ENCODE results near the gene CBX1. TPM values are rescaled to one million over a fixed set of nuclear protein-coding genes. Genes with fewer than 3 reads are reported as not detected.
"Not testable (repeated sequence)": the region's sequence is repeated elsewhere in the genome, so short reads cannot be mapped to it uniquely, and the experiment has no call there.

The CBX1 gene
- total RNA-seq, 3 donors from 2014 or later: 53.2 to 64.4 (median 60.8) TPM

DNA sequence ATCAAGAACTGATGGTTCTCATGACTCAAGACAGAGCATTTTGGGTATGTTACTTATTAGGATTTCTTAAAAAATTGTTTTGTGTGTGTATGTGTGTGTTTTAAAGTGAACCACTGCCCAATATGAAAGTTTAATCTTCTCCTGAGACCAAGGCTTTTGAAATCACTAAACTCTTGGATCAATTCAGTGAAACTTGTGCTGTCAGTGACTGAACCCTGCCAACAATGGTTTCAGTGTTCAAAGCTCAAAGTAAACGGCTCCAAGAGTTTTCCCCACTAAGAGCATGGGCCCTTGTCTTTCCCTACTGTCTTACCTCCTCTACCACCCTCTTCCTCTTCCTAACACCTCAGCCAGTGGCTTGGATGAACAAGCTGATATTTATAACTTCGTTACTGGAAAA, 31.1 kb downstream of the CBX1 start:
- peaks cover 19% of the 10 kb centered on the region for H3K36me3 Mint-ChIP-seq (ENCODE audit: insufficient read depth)
- no peak for DNase-seq
- no peaks in the 10 kb centered on the region for H3K9me3 Mint-ChIP-seq
- no peaks in the 10 kb centered on the region for H3K27me3 Mint-ChIP-seq (ENCODE audit: low read depth)
- no peaks in the 10 kb centered on the region for H3K4me1 Mint-ChIP-seq (ENCODE audit: low read depth)
- no peak overlapping the region for H3K4me3 Mint-ChIP-seq
- no peak for ATAC-seq

DNA sequence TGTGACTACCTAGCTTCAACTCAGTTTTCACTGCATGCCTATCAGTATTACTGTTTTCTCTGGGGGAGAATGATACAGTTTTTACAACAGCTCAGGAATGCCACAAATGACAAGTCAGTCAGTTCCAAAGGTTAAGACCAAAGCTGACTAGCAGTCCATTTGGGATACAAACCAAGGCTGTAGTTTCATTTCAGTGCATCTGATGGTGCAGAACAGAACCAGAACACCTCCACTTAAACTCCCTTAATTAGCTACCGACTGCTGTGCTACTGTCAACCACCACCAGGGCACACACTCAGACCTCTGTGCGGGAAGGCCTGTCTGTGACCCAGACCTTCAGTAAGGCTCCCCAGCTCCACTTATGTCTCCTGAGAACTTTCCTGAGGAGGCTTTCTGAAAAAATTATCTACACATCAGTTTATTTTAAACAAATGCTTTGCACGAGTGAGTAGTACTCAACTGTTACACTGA, 32.8 kb downstream of the CBX1 start:
- Mint-ChIP-seq H3K4me3 (no peak overlapping the region), H3K9me3 (no peaks in the 10 kb centered on the region), H3K27me3 (ENCODE audit: low read depth) (no peaks in the 10 kb centered on the region), H3K4me1 (ENCODE audit: low read depth) (no peaks in the 10 kb centered on the region), H3K36me3 (ENCODE audit: insufficient read depth) (peaks cover 21% of the 10 kb centered on the region)
- DNase-seq (no peak), ATAC-seq (peak; percentile 51 to 59)

DNA sequence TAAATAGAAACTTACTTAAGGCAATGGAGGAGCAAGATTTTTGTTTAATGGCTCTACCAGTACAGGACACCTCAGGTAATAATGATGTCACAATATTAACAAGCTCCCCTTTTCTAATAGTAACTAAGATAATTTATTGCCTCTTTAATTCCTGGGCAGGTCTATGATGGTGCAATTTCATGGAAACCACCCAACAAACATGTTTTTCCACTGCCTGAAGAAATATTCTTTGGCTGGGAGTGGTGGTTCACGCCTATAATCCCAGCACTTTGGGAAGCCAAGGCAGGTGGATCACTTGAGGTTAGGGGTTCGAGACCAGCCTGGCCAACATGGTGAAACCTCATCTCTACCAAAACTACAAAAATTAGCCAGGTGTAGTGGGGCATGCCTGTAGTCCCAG, 33.5 kb downstream of the CBX1 start:
- H3K4me3 Mint-ChIP-seq; ATAC-seq; H3K27me3 Mint-ChIP-seq (ENCODE audit: low read depth); DNase-seq; H3K9me3 Mint-ChIP-seq; H3K4me1 Mint-ChIP-seq (ENCODE audit: low read depth): not testable (repeated sequence)
- peaks cover 19% of the 10 kb centered on the region for H3K36me3 Mint-ChIP-seq (ENCODE audit: insufficient read depth)

GRCh38 chr17:48067245-48067644, 34.0 kb downstream of the CBX1 start:
- H3K4me3 Mint-ChIP-seq: no peak overlapping the region
- H3K4me1 Mint-ChIP-seq (ENCODE audit: low read depth): no peaks in the 10 kb centered on the region
- H3K9me3 Mint-ChIP-seq: no peaks in the 10 kb centered on the region
- peaks cover 21% of the 10 kb centered on the region for H3K36me3 Mint-ChIP-seq (ENCODE audit: insufficient read depth)
- DNase-seq (no peak), ATAC-seq (no peak)
- H3K27me3 Mint-ChIP-seq (ENCODE audit: low read depth): no peaks in the 10 kb centered on the region

- no peak overlapping the region for H3K4me3 Mint-ChIP-seq
- H3K4me1 Mint-ChIP-seq (ENCODE audit: low read depth): no peaks in the 10 kb centered on the region
- ATAC-seq (no peak), DNase-seq (no peak)
- H3K27me3 Mint-ChIP-seq (ENCODE audit: low read depth): no peaks in the 10 kb centered on the region
- H3K36me3 Mint-ChIP-seq (ENCODE audit: insufficient read depth): peaks cover 21% of the 10 kb centered on the region
- H3K9me3 Mint-ChIP-seq: no peaks in the 10 kb centered on the region
Observed at GRCh38 chr17:48066656-48067055, 34.6 kb downstream of the CBX1 start.

GRCh38 chr17:48066192-48066591, 35.1 kb downstream of the CBX1 start:
- no peaks in the 10 kb centered on the region for H3K4me1 Mint-ChIP-seq (ENCODE audit: low read depth)
- no peaks in the 10 kb centered on the region for H3K27me3 Mint-ChIP-seq (ENCODE audit: low read depth)
- ATAC-seq (no peak), DNase-seq (no peak)
- no peaks in the 10 kb centered on the region for H3K9me3 Mint-ChIP-seq
- no peak overlapping the region for H3K4me3 Mint-ChIP-seq
- H3K36me3 Mint-ChIP-seq (ENCODE audit: insufficient read depth): peaks cover 20% of the 10 kb centered on the region

- DNase-seq (no peak), ATAC-seq (no peak)
- Mint-ChIP-seq H3K4me3 (no peak overlapping the region), H3K27me3 (ENCODE audit: low read depth) (no peaks in the 10 kb centered on the region), H3K4me1 (ENCODE audit: low read depth) (peaks cover 2% of the 10 kb centered on the region), H3K36me3 (ENCODE audit: insufficient read depth) (peaks cover 29% of the 10 kb centered on the region), H3K9me3 (no peaks in the 10 kb centered on the region)
Observed at GRCh38 chr17:48064638-48065037, 36.6 kb downstream of the CBX1 start.

GRCh38 chr17:48062273-48062672, 39.0 kb downstream of the CBX1 start:
- Mint-ChIP-seq H3K27me3 (ENCODE audit: low read depth) (no peaks in the 10 kb centered on the region), H3K4me1 (ENCODE audit: low read depth) (peaks cover 2% of the 10 kb centered on the region), H3K4me3 (no peak overlapping the region), H3K36me3 (ENCODE audit: insufficient read depth) (peaks cover 39% of the 10 kb centered on the region), H3K9me3 (no peaks in the 10 kb centered on the region)
- DNase-seq (no peak), ATAC-seq (no peak)

DNA sequence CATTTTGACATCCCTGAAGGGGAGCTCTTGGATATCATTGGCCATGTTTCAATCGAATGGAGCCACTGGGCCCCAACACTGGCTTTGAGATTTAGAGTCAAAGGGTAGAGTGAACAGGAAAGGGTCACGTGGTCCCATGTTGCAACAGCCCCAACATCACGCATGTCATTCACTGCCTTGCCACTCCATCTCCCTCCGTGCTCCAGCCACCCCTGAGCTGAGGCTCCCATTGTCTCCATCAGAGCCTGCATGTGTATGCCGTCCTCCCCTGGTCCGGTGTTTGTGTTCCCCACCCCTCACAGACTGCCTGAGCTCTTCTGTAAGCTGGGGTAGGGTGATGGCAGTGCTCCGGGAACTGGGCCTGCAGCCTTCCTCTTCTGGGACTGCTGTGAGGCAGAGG, 41.0 kb downstream of the CBX1 start:
- no peaks in the 10 kb centered on the region for H3K27me3 Mint-ChIP-seq (ENCODE audit: low read depth)
- DNase-seq: no peak
- H3K36me3 Mint-ChIP-seq (ENCODE audit: insufficient read depth): peaks cover 49% of the 10 kb centered on the region
- H3K4me1 Mint-ChIP-seq (ENCODE audit: low read depth): peaks cover 17% of the 10 kb centered on the region
- no peak for ATAC-seq
- H3K4me3 Mint-ChIP-seq: no peak overlapping the region
- H3K9me3 Mint-ChIP-seq: no peaks in the 10 kb centered on the region

GRCh38 chr17:48059125-48059668, 42.1 kb downstream of the CBX1 start:
- H3K36me3 Mint-ChIP-seq (ENCODE audit: insufficient read depth): peaks cover 48% of the 10 kb centered on the region
- no peaks in the 10 kb centered on the region for H3K9me3 Mint-ChIP-seq
- no peaks in the 10 kb centered on the region for H3K27me3 Mint-ChIP-seq (ENCODE audit: low read depth)
- DNase-seq (no peak), ATAC-seq (no peak)
- H3K4me3 Mint-ChIP-seq: no peak overlapping the region
- H3K4me1 Mint-ChIP-seq (ENCODE audit: low read depth): peaks cover 21% of the 10 kb centered on the region

GRCh38 chr17:48058393-48059124, 42.7 kb downstream of the CBX1 start:
- Mint-ChIP-seq H3K4me1 (ENCODE audit: low read depth) (peaks cover 25% of the 10 kb centered on the region), H3K36me3 (ENCODE audit: insufficient read depth) (peaks cover 48% of the 10 kb centered on the region), H3K9me3 (no peaks in the 10 kb centered on the region), H3K27me3 (ENCODE audit: low read depth) (no peaks in the 10 kb centered on the region), H3K4me3 (no peak overlapping the region)
- ATAC-seq (no peak), DNase-seq (no peak)

DNA sequence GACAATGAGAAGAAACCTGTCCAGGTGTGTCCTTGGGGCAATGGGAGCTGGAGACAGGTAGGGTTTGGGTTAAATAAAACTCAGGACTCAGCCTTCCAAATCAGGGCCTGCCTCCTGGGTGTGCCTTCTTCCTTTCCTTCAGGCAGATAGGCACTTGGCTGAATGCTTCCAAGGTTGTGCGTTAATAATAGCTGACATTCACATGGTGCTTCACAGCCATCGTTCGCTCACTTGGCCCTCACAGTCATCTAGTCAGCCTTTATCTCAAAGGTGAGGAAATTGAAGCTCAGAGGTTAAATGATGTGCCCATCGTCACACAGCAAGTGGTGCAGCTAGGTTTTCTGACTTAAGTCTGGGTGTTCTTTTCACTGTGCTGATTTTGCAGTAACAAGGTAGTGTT, 43.7 kb downstream of the CBX1 start:
- H3K4me3 Mint-ChIP-seq: no peak overlapping the region
- ATAC-seq (no peak), DNase-seq (no peak)
- no peaks in the 10 kb centered on the region for H3K9me3 Mint-ChIP-seq
- H3K36me3 Mint-ChIP-seq (ENCODE audit: insufficient read depth): peaks cover 54% of the 10 kb centered on the region
- H3K27me3 Mint-ChIP-seq (ENCODE audit: low read depth): no peaks in the 10 kb centered on the region
- H3K4me1 Mint-ChIP-seq (ENCODE audit: low read depth): peaks cover 34% of the 10 kb centered on the region

- H3K36me3 Mint-ChIP-seq (ENCODE audit: insufficient read depth): peaks cover 54% of the 10 kb centered on the region
- H3K4me1 Mint-ChIP-seq (ENCODE audit: low read depth): peaks cover 41% of the 10 kb centered on the region
- H3K9me3 Mint-ChIP-seq: no peaks in the 10 kb centered on the region
- no peak overlapping the region for H3K4me3 Mint-ChIP-seq
- DNase-seq (no peak), ATAC-seq (no peak)
- H3K27me3 Mint-ChIP-seq (ENCODE audit: low read depth): no peaks in the 10 kb centered on the region
Observed at GRCh38 chr17:48056879-48057278, 44.4 kb downstream of the CBX1 start.

DNA sequence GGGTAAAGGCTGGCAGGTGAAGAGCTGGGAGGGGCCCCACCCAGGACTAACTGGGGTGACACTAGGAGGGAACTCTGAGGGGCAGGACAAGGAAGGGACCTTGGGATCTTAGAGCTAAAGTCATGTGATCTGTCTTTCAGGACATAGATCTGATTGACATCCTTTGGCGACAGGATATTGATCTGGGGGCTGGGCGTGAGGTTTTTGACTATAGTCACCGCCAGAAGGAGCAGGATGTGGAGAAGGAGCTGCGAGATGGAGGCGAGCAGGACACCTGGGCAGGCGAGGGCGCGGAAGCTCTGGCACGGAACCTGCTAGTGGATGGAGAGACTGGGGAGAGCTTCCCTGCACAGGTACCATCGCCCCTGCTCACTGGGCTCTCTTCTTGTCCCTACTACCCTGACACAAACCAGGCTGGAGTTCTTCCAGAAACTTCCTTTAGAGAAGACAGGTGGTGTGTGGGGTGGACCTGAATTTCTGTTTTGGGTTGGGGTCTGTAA, 45.0 kb downstream of the CBX1 start:
- Mint-ChIP-seq H3K36me3 (ENCODE audit: insufficient read depth) (peaks cover 56% of the 10 kb centered on the region), H3K4me1 (ENCODE audit: low read depth) (peaks cover 47% of the 10 kb centered on the region), H3K9me3 (no peaks in the 10 kb centered on the region), H3K27me3 (ENCODE audit: low read depth) (no peaks in the 10 kb centered on the region), H3K4me3 (peak overlapping the region; percentile 42)
- no peak for DNase-seq
- ATAC-seq: no peak

Data from activated T-cell treated with anti-CD3 and anti-CD28 coated beads, Interleukin-2, amount 50 U/mL, for 4 hours (primary cell).